NCI-H1417 (cell line): Measurements from ENCODE around the gene COBLL1.
"Not testable (repeated sequence)": the region's sequence is repeated elsewhere in the genome, so short reads cannot be mapped to it uniquely, and the experiment has no call there.

ENCODE experiments used
- DNase-seq, 3 experiments: peaks; one replicate each; lab custom pipeline; 2025; lab: John Stamatoyannopoulos, UW

Gene COBLL1, protein sequence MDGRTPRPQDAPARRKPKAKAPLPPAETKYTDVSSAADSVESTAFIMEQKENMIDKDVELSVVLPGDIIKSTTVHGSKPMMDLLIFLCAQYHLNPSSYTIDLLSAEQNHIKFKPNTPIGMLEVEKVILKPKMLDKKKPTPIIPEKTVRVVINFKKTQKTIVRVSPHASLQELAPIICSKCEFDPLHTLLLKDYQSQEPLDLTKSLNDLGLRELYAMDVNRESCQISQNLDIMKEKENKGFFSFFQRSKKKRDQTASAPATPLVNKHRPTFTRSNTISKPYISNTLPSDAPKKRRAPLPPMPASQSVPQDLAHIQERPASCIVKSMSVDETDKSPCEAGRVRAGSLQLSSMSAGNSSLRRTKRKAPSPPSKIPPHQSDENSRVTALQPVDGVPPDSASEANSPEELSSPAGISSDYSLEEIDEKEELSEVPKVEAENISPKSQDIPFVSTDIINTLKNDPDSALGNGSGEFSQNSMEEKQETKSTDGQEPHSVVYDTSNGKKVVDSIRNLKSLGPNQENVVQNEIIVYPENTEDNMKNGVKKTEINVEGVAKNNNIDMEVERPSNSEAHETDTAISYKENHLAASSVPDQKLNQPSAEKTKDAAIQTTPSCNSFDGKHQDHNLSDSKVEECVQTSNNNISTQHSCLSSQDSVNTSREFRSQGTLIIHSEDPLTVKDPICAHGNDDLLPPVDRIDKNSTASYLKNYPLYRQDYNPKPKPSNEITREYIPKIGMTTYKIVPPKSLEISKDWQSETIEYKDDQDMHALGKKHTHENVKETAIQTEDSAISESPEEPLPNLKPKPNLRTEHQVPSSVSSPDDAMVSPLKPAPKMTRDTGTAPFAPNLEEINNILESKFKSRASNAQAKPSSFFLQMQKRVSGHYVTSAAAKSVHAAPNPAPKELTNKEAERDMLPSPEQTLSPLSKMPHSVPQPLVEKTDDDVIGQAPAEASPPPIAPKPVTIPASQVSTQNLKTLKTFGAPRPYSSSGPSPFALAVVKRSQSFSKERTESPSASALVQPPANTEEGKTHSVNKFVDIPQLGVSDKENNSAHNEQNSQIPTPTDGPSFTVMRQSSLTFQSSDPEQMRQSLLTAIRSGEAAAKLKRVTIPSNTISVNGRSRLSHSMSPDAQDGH

DNA sequence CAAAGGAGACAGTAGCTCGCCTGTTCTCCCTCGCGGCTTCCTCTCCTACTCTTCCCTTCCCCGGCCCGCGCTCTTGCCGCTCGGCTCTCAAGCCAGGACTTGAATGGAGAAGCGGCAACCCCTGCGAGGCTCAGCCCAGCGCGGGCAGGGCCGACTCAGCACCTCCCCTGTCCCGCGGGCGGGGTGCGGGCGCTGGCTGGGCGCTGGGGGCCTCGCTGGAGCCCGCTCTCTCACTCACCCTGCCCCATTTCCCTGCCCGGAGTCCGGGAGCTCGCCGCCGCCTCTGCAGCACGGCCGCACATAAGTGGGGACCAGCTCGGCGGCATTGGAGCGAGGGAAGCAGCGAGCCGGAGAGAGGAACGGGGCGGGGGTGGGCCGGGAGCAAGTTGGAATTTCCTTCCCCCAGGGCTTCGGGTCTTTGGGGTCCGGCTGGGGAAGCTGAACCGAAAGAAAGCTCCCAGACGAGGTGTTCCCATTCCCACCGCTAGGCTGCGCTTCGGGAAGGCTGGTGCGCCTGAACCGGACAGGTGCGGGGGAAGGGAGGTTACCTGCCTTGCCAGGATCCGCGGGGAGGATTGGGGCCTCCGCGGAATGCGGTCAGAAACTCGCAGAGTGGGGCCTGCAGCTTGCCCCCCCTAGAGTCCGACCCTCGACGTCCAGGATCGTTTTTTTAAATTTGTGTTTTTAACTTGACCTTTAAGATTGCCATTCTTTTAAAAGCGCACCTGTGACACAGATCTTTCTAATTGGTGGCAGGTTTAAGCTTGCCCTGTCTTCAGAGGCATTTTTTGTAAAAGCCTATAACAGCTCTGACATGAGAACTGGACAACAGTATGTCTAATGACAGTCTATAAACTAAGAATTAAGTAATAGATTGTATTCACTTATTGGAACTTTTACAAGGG, at the start of gene COBLL1:
Gene COBLL1 (minus strand): TSS at position 105 of the 905 bp plus-strand sequence. CDS start 627 bp downstream, outside the sequence.
- peak; percentile 57 to 65 (median 60) for DNase-seq

DNA sequence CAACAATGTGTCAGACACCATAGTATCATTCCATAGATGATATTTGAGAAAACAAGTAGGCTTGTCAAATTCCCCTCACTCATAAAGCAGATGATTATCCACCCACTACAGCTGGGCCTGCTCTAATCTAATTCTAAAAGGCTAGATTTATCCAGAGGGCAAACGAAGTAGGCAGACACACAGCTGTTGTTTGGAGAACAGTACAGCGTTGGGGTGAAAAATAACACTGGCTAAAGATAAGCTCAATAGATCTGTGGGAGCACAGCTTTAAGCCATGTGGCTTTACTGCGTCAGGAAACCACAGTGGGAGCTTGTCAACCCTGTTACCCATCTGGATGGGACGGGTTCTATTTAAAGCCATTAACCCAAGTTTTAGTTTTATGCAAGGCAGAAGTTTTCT, 48.9 kb upstream of the COBLL1 start:
- no peak for DNase-seq

DNA sequence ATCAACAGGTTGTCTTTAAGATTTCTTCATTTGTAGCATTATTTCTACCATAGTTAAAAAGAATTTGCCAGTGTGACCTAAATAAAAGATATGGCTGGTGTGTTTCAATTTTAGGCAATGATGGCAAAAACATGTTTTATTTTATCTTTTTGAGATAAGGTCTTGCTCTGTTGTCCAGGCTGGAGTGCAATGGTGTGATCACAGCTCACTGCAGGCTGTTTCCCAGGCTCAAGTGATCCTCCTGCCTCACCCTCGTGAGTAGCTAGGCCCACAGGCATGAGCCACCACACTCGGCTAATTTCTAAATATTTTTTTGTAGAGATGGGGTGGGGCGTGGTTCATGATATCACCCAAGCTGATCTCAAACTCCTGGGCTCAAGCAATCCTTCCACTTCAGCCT, 47.0 kb upstream of the COBLL1 start:
- DNase-seq, result no peak

DNA sequence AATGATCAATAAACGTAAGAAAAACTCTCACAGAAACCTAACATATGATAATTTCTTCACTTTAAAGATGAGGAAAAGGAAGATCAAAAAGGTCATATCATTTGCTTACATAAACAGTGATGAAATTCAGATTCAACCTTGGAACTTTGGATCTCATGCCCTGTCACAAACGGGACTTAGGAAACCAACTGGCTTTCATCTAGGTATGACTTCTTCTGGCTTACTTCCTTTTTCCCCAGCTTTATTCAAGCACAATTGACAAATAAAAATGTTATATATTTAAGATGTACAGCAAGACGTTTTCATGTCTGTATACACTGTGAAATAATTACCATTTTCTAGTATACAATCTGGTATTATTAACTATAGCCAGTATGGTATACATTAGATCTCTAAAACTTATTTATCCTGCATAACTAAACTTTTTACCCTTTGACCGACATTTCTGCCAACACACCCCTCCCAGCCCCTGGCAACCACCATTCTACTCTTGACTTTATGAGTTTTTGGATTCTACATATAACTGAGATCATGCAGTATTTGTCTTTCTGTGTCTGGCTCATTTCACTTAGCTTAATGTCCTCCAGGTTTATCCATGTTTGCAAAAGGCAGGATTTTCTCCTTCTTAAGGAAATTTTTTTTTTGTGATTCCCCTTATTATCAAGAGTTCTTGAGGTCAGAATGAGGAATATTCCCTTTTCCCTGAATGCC, 46.0 kb upstream of the COBLL1 start:
- no peak for DNase-seq

DNA sequence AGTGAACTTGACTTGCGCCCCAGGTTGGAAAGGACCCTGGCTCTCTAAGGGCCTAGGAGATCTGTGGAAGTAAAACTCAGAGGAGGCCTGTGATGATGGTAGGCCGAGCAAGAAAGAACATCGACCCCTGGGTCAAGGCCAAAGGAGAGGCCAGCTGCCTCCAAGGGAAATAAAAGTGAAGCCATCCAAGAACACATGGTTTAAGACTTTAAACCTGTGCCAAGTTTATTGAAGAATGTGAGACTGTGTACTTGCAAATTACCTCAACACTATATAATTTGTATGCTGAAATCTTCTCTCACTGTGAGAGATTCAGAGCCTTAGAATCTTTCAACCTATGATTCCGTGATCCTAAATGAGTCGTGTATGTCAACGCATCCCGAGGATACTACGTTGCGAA, 40.7 kb upstream of the COBLL1 start:
- no peak for DNase-seq

DNA sequence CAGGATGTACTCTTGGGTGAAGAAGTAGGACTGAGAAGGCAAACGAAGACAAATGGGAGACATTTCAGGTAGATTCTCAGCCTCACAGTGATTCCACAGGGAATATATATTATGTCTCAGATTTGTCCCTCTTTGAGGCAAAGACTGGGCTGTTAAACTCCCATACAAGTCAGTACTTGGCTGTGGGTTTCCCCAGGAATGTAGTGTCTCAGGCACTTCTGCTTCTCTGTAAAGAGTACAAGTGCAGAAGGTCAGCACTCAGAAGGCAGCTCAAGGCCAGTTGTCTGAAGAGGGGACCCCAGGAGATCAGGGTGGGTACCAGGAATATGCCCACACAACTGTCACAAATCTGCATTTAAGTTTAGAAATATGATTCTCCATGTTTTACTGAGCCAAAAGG, 39.9 kb upstream of the COBLL1 start:
- no peak for DNase-seq

DNA sequence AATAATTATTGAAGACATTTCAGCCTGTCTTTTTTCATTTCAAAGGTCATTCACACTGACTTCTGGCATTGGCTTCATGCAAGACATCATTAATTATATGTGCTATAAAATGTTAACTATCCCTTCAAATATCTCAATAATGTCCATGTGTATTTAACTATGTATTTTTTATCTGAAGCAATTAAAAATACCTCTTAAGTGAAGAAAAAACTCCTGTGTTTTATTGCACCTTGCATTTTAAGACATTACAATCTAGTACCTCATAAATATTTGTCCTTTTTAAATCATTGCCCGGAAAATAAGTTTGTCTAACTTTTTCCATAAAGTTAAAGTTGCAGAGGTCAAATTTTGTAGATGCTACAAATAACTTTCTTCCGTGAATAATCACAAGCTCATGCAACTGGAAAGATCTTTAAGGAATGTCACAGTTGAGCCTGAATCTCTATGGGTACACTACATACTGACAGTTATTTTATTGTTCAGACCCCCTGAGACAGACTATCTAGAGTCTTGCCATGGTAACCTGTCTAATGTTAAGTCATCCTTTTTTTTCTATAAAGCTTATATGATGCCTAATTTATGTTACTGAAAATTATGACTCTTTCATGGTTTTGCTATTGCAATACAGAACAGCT, 38.4 kb upstream of the COBLL1 start:
- no peak for DNase-seq

DNA sequence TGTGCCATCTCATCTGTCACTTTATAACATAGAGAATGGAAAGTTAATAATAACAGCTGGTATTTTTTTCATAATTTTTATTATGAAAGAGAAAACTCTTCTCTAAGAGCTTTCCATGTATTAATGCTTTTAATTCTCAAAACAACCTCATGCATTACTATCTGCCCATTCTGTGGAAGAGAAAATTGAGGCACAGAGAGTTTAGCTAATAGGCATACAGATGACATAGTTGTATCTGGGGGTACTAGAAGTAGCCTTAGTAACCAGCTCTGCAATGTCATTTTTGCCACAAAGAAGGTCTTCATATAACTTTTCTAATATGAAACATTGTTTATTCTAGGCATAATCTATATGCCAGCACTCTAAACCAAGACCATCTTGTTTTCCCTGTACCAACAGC, 36.3 kb upstream of the COBLL1 start:
- DNase-seq, result no peak

DNA sequence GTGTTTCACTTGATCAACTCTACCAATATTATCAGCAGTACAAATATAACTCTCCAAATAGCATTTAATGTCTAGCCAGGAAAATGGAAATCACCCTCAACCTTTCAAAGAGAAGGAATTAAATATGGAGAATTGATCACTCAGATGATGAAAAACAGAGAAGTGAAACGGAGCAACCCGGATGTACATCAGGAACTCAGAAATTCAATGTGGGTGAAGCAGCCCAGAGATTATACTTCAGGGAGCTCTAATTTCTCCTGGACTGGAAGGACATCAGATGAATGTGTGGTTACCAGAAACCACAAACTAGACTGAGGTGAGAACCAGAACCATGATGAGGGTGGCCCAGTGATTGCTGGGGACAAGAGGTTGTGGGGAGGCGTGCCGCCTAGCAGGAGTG, 35.5 kb upstream of the COBLL1 start:
- no peak for DNase-seq

DNA sequence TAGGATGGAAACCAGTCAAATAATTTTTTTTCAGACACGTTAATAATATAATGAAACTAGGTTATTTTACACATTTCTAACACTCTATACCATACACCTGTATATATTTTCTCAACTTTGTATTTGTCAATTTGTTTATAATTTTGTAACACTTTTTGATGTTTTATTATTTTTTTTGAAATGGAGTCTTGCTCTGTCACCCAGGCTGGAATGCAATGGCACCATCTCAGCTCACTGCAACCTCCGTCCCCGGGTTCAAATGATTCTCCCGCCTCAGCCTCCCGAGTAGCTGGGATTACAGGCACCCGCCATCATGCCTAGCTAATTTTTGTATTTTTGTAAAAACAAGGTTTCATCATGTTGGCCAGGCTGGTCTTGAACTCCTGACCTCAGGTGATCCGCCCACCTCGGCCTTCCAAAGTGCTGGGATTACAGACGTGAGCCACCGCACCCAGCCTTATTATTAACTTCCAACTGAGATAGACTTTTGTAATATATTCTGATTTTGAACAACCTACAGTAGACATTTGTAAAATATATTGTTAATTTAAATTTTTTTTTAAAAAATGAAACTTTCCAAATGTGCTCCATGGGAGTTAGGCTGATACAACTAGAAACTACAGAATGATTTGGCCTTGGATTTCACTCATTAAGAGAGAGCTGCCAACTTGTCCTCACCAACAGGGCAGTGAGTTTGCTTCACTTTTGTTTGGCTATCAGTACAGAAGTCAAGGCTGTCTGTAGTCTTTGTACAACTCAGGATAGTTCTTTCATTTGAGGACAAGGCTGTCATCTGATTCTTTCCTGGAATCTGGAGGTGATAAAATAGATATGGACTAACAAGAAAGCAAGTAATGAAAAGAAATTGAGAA, 33.9 kb upstream of the COBLL1 start:
- no peak for DNase-seq

DNA sequence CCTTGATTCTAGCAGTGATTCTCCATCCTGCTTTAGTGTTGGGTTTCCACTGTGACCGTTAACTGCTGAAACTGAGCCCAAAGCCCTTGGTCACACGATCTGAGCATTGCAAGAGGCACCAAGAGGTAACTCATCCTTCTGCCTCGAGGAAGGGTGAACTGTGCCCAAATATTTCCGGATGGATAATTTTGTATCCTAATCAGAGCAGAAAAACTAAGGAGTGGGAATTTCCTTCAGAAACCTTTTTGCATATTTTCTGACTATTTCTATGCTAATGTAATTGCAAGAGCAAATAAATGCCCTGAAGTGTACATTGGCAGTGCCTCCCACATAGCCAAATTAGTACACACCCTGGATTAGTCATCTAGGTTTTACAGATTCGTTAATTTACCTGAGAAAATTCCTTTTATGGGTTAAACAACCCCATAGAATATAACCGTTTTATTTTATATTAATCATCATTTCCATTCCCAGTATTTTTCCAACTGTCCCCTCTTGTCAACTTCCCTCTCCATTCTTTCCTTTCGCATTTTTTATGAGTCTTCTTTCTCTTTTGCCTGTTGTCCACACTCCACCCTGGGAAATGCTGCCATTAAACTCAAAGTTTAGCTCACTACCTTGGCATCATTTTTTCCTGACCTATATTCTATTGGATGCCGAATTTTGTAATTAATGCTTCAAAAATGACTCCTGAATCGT, 31.7 kb upstream of the COBLL1 start:
- DNase-seq, result no peak

DNA sequence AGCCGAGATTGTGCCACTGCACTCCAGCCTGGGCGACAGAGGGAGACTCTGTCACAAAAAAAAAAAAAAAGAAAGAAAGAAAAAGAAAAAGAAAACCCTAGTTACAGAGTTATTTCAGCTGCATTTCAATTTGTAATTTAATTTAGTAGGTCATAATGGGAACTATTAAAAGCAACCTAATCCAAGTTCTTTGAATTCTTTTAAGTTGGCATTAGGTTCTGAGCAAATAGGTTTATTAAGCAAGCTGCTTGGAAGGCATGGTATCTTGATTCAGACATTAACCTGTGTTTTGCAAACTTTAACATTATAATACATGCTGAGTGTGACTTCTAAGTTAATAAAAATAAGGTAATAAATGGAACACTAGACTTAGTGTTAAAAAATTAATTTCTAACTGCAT, 29.8 kb upstream of the COBLL1 start:
- DNase-seq, result no peak

DNA sequence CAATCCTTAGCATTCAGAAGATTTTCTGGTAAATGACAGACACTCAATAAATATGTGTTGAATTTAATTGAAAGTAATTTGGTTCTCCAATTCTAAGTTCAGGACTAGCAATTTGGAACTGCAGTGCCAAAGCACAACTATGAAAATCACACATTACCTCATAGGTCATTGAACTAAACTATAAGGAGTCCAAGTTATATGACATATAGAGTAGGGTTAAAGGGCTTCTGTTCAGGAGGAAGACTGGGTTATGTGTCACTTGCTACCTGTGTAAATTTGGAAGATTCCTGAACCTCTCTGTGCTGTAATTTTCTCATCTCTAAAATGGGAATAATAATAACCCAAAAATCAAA, 27.8 kb upstream of the COBLL1 start:
- DNase-seq, result no peak

DNA sequence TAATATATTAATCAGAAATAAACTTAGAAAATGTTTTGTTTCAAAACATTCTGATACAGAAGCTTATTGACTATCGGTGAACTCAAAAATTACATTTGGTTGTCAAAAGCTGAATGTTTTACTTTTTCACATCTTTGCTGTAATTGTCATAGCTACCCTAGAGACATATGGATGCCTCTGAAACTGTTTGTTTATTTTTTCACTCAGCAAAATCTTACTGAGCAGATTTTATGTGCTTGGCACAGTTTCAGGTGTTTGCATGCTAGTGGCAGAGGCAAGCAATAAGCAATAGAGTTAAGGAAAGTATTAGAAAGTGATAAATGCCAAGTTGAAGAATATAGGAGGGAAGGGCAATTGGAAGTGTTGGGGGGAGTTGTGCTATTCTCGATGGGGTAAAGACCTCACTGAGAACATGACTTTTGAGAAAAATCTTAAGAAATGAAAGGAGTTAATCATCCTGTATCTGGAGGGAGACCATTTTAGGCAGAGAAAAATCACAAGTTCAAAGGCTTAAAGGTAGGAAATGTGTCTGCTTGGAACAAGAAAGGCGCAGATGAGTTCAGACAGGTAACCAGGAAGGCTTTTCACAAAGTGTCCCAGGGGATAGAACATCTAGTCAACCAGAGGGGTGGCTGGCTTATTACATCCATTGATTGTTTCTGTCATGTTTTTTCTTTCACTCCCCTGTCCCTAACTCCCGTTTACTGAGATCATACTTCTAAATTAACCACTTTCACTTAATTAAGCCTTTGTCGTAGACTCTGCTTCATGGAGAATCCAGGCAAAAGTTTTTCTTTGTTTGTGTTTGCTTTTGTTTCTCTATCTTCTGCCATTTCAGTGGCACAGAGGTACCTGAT, 27.2 kb upstream of the COBLL1 start:
- DNase-seq, result no peak

DNA sequence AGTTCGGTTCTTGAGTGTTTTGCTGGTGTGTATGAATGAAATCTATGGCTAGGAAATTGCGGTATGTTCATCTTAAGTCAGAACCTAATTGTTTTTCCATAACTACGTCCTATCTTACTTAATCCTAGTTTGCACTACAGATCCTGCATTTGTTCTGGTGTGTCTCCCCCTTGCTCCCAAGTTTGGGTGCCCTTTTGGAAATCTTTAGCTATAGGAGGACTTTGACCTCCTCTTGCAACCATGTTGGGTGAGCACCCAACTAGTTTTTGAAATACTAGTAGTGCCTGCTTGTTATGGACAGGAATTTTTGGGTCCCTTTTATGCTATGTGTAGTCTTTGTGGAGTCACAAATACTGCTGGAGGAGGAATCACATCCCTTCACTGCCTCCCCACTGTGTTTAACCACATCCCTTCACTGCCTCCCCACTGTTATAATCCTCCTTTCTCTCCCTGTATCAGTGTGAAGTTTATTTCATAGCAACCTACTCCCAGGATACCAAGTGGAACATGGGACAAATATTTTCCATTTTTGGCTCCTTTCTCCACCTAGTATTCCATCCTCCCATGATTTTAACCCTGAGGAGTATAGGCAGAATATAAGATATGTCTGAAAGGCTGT, 26.3 kb upstream of the COBLL1 start:
- no peak for DNase-seq

DNA sequence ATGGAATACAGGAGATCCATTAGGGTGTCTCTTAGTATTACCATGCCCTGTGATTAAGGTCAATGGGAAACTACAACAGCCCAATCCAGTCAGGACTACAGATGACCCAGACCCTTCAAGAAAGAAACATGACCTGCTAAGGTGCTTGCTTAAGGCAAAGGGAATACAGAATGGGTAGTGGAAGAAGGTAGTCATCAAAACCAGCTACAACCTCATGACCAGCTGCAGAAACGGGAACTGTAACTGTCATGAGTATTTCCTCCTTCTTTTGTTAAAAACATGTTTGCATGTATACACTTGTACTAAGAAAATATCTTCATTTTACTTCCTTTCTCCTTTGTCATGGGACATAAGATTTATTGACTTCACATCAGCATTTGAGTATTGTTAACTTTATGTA, 24.8 kb upstream of the COBLL1 start:
- not testable (repeated sequence) for DNase-seq

DNA sequence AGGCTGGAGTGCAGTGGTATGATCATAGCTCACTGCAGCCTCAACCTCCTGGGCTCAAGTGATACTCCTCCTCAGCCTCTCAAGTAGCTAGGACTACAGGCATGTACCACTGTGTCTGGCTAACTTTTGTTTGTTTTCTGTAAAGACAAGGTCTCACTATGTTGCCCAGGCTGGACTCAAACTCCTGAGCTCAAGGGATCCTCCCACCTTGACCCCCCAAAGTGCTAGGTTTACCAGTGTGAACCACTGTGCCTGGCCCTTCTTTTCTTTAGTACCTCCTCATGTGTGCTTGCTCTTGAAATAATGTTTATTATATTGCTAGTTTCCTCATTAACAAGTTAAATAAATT, 19.0 kb upstream of the COBLL1 start:
- DNase-seq, result no peak
